Astrocyte (in vitro differentiated cells and primary cell): Measurements from ENCODE around the gene MLPH.

Experiments used
- CTCF ChIP-seq: IDR thresholded peaks from 2 replicates; pipeline ENCODE4 v1.5.1; 2011; ENCODE audit warnings: low read depth, mild to moderate bottlenecking, inconsistent platforms, low read length, moderate library complexity; ENCODE audit not compliant: insufficient read depth
- EZH2 ChIP-seq: IDR thresholded peaks from 2 replicates; pipeline ENCODE4 v1.6.1; 2012; ENCODE audit warnings: mild to moderate bottlenecking, low read length, inconsistent platforms; ENCODE audit not compliant: insufficient read depth

DNA sequence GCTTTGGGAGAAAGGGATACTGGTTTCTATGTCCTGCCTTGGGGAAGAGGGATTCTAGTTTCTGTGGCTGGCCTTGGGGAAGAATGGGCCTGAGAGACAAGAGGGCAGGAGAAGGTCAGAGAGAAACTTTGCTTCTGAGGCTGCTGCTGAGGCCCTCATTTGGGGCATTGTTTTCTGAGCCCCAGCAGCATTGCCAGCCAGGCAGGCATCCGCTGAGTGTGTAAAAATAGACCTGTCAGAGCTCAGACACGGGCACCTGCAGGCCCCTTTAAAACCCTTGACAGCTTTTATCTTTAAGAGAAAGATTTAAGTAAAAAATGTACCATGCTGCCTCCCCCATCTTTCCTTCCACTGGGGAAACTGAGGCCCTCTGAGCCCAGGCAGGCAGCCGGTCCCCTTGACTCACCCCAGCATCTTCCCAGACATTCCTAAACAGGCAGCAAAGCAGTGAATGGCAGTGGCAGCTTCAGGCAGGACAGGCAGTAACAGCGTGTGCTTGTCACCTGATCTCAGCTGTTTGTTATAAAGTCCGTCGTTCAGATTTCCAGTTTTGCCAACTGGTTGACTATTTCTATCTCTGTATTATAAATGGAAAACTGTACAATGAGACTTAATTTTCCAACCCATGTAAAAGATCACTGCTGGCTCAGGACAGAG, 27.6 kb downstream of the MLPH start:
- no peak for TF ChIP-seq CTCF
- TF ChIP-seq EZH2: no peak
